HFFc6 (cell line): ENCODE data around the gene PCYT1A. TPM values are rescaled to one million over a fixed set of nuclear protein-coding genes. Genes with fewer than 3 reads are reported as not detected.
A peak's percentile ranks its signal among the peaks of the same experiment; 100 is the strongest.

Experiments used
- DNase-seq: peaks from one replicate; pipeline ENCODE4 v3.0.0-alpha.2; 2018
- H3K27ac Mint-ChIP-seq: 2 replicates; pipeline ENCODE4 v1.8.0; 2020; ENCODE audit warnings: mild to moderate bottlenecking, mixed read lengths
- H3K27me3 Mint-ChIP-seq: 2 replicates; pipeline ENCODE4 v1.8.0; 2021; ENCODE audit warnings: mild to moderate bottlenecking, moderate library complexity, mixed read lengths; ENCODE audit not compliant: insufficient read depth
- H3K36me3 Mint-ChIP-seq: 2 replicates; pipeline ENCODE4 v1.8.0; 2021; ENCODE audit warnings: low read depth, mixed read lengths
- H3K4me1 Mint-ChIP-seq: 2 replicates; pipeline ENCODE4 v1.8.0; 2020; ENCODE audit warnings: low read depth, mixed read lengths
- H3K4me3 Mint-ChIP-seq: 2 replicates; pipeline ENCODE4 v1.8.0; 2020; ENCODE audit warnings: mild to moderate bottlenecking, moderate library complexity, mixed read lengths
- H3K9me3 Mint-ChIP-seq: 2 replicates; pipeline ENCODE4 v1.8.0; 2020; ENCODE audit warnings: mild to moderate bottlenecking, mixed read lengths
- CTCF ChIP-seq: fragments of 200-600 bp; sonication (generic); IDR thresholded peaks from 2 replicates; pipeline ENCODE4 v1.5.0; 2021; ENCODE audit warnings: antibody characterized with exemption, mild to moderate bottlenecking
- total RNA-seq, 6 experiments: library from RNA; stranded (reverse); fragmentation: NEBNext Ultra II Directional; extraction: Animal tissue kit (Norgen Biotek cat#: 25700); gene quantifications; 2 replicates in 1 of 6; 3 replicates in 5 of 6; pipeline ENCODE4 v1.2.3, GENCODE V29; 2021

PCYT1A gene
- total RNA-seq, 6 experiments from 2014 or later = 77.2 to 83.0 (median 81.2) TPM

DNA sequence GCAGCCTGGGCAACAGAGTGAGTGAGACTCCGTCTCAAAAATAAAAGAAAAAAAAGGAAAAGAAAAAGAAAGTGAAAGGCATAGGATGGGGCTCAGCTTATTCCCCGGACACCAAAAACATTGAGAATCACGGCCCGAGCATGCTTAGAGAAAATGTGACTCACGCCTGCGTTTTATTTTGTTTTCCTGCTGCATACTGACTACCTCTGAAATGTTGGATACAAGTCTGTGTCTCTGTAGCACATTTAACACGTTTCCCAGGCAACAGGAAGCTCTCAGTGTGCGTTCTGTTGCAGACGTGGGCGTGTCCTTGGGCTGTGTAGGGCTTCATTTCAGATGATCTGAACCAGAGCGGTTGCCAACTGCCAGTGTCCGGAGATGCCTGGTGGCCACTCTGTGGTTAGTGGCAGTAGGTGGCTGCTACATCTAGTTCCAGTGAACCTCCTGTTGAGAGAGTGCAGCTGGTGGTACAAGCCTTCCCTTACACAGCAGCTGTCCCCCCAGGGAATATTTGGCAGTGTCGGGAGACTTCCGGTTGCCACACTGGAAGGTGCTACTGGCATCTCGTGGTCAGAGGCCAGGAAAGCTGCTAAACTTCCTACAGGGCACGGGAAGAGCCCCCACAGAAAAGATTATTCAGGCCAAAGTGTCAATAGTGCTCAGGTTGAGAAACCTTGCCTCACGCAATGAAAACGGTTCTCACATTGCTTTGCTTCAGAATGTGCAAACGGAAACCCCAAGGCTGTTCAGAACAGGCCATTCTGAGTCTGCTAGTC is 68.1 kb downstream of the PCYT1A start:
- H3K36me3 Mint-ChIP-seq = no peaks in the 10 kb centered on the region
- peaks cover 12% of the 10 kb centered on the region for H3K27me3 Mint-ChIP-seq
- H3K9me3 Mint-ChIP-seq = no peaks in the 10 kb centered on the region
- H3K4me3 Mint-ChIP-seq = peak overlapping the region; percentile 79
- H3K27ac Mint-ChIP-seq = peak overlapping the region; percentile 87
- no peak for TF ChIP-seq CTCF
- DNase-seq = peak; percentile 95
- peaks cover 11% of the 10 kb centered on the region for H3K4me1 Mint-ChIP-seq

DNA sequence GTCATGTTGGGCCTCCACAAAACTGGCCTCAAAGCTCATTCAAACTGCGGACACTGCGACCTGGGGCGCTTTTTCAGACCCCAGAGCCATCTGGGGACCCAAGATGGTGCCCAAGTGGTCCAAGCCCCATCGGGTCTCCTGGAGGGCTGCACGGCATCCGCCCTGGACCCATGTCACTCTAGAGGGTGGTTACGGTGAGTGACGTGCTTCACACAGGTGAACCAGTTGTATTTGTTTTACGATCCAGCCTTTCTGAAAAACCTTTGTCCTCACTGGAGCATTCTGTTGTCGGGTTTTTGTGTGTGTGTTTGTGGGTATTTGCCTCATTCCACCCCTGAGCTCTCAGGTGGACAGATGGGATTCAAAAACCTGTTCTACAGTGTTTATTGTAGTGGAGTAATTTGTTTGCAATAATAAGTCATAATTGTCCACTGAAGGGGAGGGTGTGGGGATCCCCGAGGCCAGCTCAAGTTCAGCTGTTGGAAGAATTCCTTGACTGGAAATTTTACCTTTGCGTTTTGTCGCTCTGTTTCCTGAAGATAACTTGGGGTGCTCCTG is 69.3 kb downstream of the PCYT1A start:
- no peaks in the 10 kb centered on the region for H3K36me3 Mint-ChIP-seq
- H3K4me3 Mint-ChIP-seq = no peak overlapping the region
- no peak overlapping the region for H3K27ac Mint-ChIP-seq
- H3K4me1 Mint-ChIP-seq = peaks cover 11% of the 10 kb centered on the region
- peaks cover 15% of the 10 kb centered on the region for H3K27me3 Mint-ChIP-seq
- TF ChIP-seq CTCF = no peak
- DNase-seq = no peak
- H3K9me3 Mint-ChIP-seq = no peaks in the 10 kb centered on the region

DNA sequence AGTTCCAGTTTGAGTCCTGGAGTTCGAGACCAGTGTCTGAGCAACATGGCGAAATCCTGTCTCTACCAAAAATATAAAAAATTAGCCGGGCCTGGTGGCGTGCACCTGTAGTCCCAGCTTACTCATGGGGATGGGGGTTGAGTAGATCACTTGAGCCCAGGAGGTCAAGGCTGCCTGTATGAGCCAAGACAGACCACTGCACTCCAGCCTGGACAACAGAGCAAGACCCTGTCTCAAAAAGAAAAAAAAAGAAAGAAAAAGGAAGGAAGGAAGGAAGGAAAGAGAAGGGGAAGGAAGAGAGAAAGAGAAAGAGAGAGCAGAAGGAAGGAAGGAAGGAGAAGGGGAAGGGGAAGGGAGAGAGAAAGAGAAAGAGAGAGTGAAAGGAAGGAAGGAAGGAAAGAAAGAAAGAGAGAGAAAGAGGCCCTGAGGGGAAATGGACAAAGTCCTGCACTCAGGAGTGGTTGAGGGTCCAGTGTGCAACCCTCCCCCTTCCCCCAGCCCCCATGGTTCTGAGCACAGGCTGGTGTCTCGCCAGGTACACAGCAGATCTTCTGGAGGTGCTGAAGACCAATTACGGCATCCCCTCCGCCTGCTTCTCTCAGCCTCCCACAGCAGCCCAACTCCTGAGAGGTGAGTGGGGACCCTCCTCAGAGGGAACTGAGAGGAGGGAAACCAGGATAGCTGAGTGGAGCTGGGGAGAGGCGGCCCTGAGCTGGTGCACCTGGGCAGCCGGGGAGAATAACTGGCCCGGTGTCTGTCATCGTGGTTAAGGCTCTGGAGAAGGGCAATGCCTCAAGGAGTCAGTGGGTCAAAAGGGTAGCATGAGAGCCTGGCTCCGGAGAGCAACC is 70.0 kb downstream of the PCYT1A start:
- Mint-ChIP-seq H3K27me3 (peaks cover 13% of the 10 kb centered on the region), H3K4me3 (no peak overlapping the region), H3K9me3 (no peaks in the 10 kb centered on the region), H3K4me1 (peaks cover 11% of the 10 kb centered on the region), H3K36me3 (no peaks in the 10 kb centered on the region), H3K27ac (peak overlapping the region; percentile 23; the same call in 1 of the 2 replicates)
- DNase-seq = no peak
- no peak for TF ChIP-seq CTCF

DNA sequence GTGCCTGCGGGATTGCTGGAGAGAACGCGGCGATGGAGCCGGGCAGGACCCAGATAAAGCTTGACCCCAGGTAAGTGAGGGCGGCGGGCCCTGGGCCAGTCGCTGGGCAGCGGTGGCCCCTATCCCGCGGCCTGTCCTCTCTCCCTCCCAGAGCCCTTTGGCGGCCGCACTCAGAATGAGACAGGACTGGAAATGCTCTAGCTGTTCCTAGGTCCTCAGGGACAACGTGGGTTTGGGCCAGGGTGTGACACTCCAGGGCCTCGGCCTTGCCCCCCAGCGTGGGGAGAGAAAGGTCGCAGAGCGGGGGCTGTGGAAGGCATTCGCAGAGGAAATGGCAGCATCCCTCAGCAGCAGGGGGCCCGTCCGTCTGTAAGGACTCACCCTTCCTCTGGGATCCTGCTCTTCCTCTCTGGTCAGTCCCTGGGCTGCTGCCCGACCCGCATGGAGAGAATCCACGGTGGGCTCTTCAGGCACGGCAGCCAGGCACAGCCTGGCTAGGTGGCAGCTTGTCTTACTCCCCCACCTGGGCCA is 70.8 kb downstream of the PCYT1A start:
- Mint-ChIP-seq H3K4me1 (peaks cover 11% of the 10 kb centered on the region), H3K4me3 (no peak overlapping the region), H3K36me3 (no peaks in the 10 kb centered on the region), H3K9me3 (no peaks in the 10 kb centered on the region), H3K27ac (no peak overlapping the region), H3K27me3 (peaks cover 13% of the 10 kb centered on the region)
- DNase-seq = no peak
- TF ChIP-seq CTCF = no peak

DNA sequence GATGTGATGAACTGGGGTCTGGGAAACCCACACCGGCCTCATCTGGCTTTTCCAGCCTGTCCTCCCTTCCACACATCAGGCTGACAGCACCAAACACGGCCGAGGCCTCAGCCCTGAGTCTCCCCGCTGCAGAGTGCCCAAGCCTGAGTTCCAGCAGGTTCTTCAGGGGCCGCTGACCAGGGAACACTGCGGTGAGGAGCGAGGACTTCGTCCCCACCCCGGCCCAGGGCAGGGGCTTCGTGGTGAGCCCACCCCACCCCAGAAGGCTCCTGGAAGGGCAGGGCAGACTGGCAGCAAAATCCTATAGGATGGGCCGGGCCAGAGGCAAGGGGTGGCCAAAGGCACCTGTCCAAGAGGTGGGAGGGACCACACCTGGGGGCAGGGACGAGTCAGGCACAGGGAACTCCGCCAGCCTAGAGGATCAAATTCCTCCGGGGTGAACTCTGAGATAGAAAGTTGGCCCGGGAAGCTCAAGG is 71.4 kb downstream of the PCYT1A start, which contains the start of gene SLC51A:
Gene SLC51A (plus strand): TSS at position 446 of the 476 bp plus-strand sequence. CDS start 179 bp downstream, outside the sequence.
- Mint-ChIP-seq H3K27ac (peak within 1 kb of the TSS; percentile 23; the same call in 1 of the 2 replicates), H3K4me3 (no peak within 1 kb of the TSS), H3K4me1 (peaks cover 11% of the 10 kb centered on the region), H3K36me3 (no peaks in the 10 kb centered on the region), H3K27me3 (peaks cover 17% of the 10 kb centered on the region), H3K9me3 (no peaks in the 10 kb centered on the region)
- TF ChIP-seq CTCF = no peak
- no peak for DNase-seq
